Breast epithelium (tissue), 3 donors: Measurements from ENCODE around the gene TENT5A.

Source experiments
- POLR2AphosphoS5 ChIP-seq, 3 donors: sonication (generic); formaldehyde crosslinking; IDR thresholded peaks; one replicate each; pipeline ENCODE4 v1.6.1; 2017; ENCODE audit warnings: antibody characterized with exemption in 3 of 3
- TF ChIP-seq, protein P1 (sequence below), 3 donors: fragments of 450-650 bp; IDR thresholded peaks; one replicate each; pipeline ENCODE4 v1.5.1; 2016 to 2017; ENCODE audit warnings: antibody characterized with exemption in 3 of 3, mild to moderate bottlenecking in 3 of 3, moderate library complexity in 3 of 3

DNA sequence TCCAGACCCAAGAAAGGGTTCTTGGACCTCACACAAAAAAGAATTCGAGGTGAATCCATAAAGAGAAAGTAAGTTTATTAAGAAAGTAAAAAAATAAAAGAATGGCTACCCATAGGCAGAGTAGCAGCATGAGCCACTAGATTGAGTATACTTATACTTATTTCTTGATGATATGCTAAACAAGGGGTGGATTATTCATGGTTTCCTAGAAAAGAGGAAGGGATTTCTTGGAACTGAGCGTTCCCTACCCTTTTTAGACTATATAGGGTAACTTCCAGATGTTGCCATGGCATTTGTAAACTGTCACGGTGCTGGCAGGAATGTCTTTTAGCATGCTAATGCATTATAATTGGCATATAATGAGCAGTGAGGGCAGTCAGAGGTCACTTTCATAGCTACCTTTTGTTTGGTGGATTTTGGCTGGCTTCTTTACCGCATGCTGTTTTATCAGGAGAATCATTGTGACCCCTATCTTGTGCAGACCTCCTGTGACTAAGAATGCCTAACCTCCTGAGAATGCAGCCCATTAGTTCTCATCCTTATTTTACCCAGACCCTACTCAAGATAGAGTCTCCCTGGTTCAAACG is 44.3 kb downstream of the TENT5A start:
- TF ChIP-seq, protein P1, sequence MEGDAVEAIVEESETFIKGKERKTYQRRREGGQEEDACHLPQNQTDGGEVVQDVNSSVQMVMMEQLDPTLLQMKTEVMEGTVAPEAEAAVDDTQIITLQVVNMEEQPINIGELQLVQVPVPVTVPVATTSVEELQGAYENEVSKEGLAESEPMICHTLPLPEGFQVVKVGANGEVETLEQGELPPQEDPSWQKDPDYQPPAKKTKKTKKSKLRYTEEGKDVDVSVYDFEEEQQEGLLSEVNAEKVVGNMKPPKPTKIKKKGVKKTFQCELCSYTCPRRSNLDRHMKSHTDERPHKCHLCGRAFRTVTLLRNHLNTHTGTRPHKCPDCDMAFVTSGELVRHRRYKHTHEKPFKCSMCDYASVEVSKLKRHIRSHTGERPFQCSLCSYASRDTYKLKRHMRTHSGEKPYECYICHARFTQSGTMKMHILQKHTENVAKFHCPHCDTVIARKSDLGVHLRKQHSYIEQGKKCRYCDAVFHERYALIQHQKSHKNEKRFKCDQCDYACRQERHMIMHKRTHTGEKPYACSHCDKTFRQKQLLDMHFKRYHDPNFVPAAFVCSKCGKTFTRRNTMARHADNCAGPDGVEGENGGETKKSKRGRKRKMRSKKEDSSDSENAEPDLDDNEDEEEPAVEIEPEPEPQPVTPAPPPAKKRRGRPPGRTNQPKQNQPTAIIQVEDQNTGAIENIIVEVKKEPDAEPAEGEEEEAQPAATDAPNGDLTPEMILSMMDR (IDR thresholded peaks at IDR 0.05): no peak
- no peak for TF ChIP-seq POLR2AphosphoS5 (IDR thresholded peaks at IDR 0.05)
